H1 (cell line): Measurements from ENCODE around the gene FBXO44. TPM values are rescaled to one million over a fixed set of nuclear protein-coding genes. Genes with fewer than 3 reads are reported as not detected.
A peak's percentile ranks its signal among the peaks of the same experiment; 100 is the strongest.

Experiments used
- CTCF ChIA-PET: fragments of 300-600 bp; sonication (Branson Sonifier 250); formaldehyde crosslinking; loops from one replicate; lab custom pipeline; 2021; ENCODE audit not compliant: partially characterized antibody; lab: Charles Lee
- POLR2A ChIA-PET: fragments of 300-600 bp; sonication (Branson Sonifier 250); formaldehyde crosslinking; loops from one replicate; lab custom pipeline; 2021; ENCODE audit warnings: inconsistent platforms; ENCODE audit not compliant: partially characterized antibody; lab: Charles Lee
- DNase-seq, 2 experiments: peaks; one replicate each; pipeline versions ENCODE4 v3.0.0 to v3.0.0-alpha.2; 2010 to 2022; ENCODE audit warnings: low spot score in 2 of 2, low read depth in 1 of 2, mixed read lengths in 1 of 2
- FAIRE-seq: peaks from 2 replicates; lab custom pipeline; 2011; peaks lifted over from hg19 to GRCh38; lab: Jason Lieb, UNC
- H2AFZ ChIP-seq: 2 replicates; pipeline ENCODE4 v1.8.1; 2012; ENCODE audit warnings: low read length, inconsistent platforms
- H2AK5ac ChIP-seq: 2 replicates; pipeline ENCODE4 v1.6.1; 2013; ENCODE audit warnings: low read depth, low read length
- H2BK120ac ChIP-seq: replicated peaks from 2 replicates; pipeline ENCODE3; 2013; ENCODE audit warnings: low read depth, low read length, inconsistent platforms
- H2BK12ac ChIP-seq: 2 replicates; pipeline ENCODE4 v1.6.1; 2013; ENCODE audit warnings: low read depth, low read length
- H2BK15ac ChIP-seq: 2 replicates; pipeline ENCODE4 v1.6.1; 2013; ENCODE audit warnings: low read length
- H2BK20ac ChIP-seq: 2 replicates; pipeline ENCODE4 v1.6.1; 2013; ENCODE audit warnings: low read length
- H2BK5ac ChIP-seq: 2 replicates; pipeline ENCODE4 v1.6.1; 2013; ENCODE audit warnings: low read depth, low read length
- H3K14ac ChIP-seq: 2 replicates; pipeline ENCODE4 v1.6.1; 2013; ENCODE audit warnings: inconsistent platforms; ENCODE audit not compliant: insufficient read length
- H3K18ac ChIP-seq: 2 replicates; pipeline ENCODE4 v1.6.1; 2013; ENCODE audit warnings: low read length; ENCODE audit errors: extremely low read depth
- H3K23ac ChIP-seq: 2 replicates; pipeline ENCODE4 v1.6.1; 2013; ENCODE audit warnings: inconsistent platforms; ENCODE audit not compliant: insufficient read length
- H3K23me2 ChIP-seq: 2 replicates; pipeline ENCODE4 v1.6.1; 2013; ENCODE audit warnings: low read depth, low read length
- H3K27ac ChIP-seq: 2 replicates; pipeline ENCODE4 v1.6.1; 2011; ENCODE audit warnings: low read depth, low read length, inconsistent platforms
- H3K27me3 ChIP-seq, 4 experiments: replicated peaks in 1 of 4; 1 replicate in 1 of 4; 2 replicates in 3 of 4; pipeline versions ENCODE4 v1.6.1 to v1.8.1; 2011 to 2013; ENCODE audit warnings: low read length in 3 of 4, mild to moderate bottlenecking in 3 of 4, inconsistent platforms in 2 of 4, mixed read lengths in 2 of 4, moderate library complexity in 1 of 4; ENCODE audit not compliant: control insufficient read depth in 3 of 4, insufficient read depth in 3 of 4; ENCODE audit errors: extremely low read depth in 1 of 4
- H3K36me3 ChIP-seq, 4 experiments: 2 replicates each; pipeline versions ENCODE4 v1.6.1 to v1.8.1; 2011 to 2013; ENCODE audit warnings: mild to moderate bottlenecking in 4 of 4, low read length in 3 of 4, moderate library complexity in 2 of 4, control low read depth in 1 of 4, inconsistent platforms in 1 of 4; ENCODE audit not compliant: insufficient read depth in 4 of 4, control insufficient read depth in 2 of 4
- H3K4ac ChIP-seq: replicated peaks from 2 replicates; pipeline ENCODE3; 2013; ENCODE audit warnings: low read length, low read depth, mixed read lengths, inconsistent platforms; ENCODE audit not compliant: insufficient read length
- H3K4me1 ChIP-seq, 4 experiments: replicated peaks in 1 of 4; 1 replicate in 1 of 4; 2 replicates in 3 of 4; pipeline versions ENCODE4 v1.6.1 to v1.8.1; 2011 to 2013; ENCODE audit warnings: low read length in 3 of 4, inconsistent platforms in 2 of 4, mixed read lengths in 1 of 4; ENCODE audit not compliant: insufficient read depth in 4 of 4, control insufficient read depth in 3 of 4
- H3K4me2 ChIP-seq, 2 experiments: 2 replicates each; pipeline versions ENCODE4 v1.6.1 to v1.8.1; 2011 to 2013; ENCODE audit warnings: low read depth in 2 of 2, low read length in 2 of 2, control low read depth in 1 of 2, inconsistent platforms in 1 of 2, mild to moderate bottlenecking in 1 of 2; ENCODE audit not compliant: insufficient read depth in 1 of 2
- H3K4me3 ChIP-seq, 4 experiments: fragments of 200-600, 300-600 bp in 1 of 4; sonication (generic), shearing (Covaris generic), sonication (Bioruptor Twin) in 1 of 4; 2 replicates each; pipeline versions ENCODE4 v1.5.1 to v1.8.1; 2011 to 2016; ENCODE audit warnings: low read length in 4 of 4, low read depth in 3 of 4, control low read depth in 2 of 4, inconsistent platforms in 2 of 4, mild to moderate bottlenecking in 2 of 4, mixed read lengths in 1 of 4, moderate library complexity in 1 of 4; ENCODE audit not compliant: insufficient read depth in 2 of 4; ENCODE audit errors: extremely low read depth in 1 of 4
- H3K56ac ChIP-seq: replicated peaks from 2 replicates; pipeline ENCODE3; 2013; ENCODE audit warnings: low read depth, mild to moderate bottlenecking, mixed read lengths, low read length, inconsistent platforms; ENCODE audit not compliant: insufficient read length
- H3K79me1 ChIP-seq: 2 replicates; pipeline ENCODE4 v1.6.1; 2013; ENCODE audit warnings: low read depth, low read length, control low read depth
- H3K79me2 ChIP-seq, 2 experiments: 2 replicates each; pipeline versions ENCODE4 v1.6.1 to v1.8.1; 2012 to 2013; ENCODE audit warnings: low read length in 2 of 2, mild to moderate bottlenecking in 2 of 2, inconsistent platforms in 1 of 2; ENCODE audit not compliant: insufficient read depth in 2 of 2, control insufficient read depth in 1 of 2
- H3K9ac ChIP-seq, 4 experiments: replicated peaks in 1 of 4; 1 replicate in 1 of 4; 2 replicates in 3 of 4; pipeline versions ENCODE4 v1.6.1 to v1.8.1; 2011 to 2013; ENCODE audit warnings: low read depth in 3 of 4, low read length in 3 of 4, control low read depth in 2 of 4, mild to moderate bottlenecking in 2 of 4, moderate library complexity in 2 of 4, inconsistent platforms in 1 of 4; ENCODE audit errors: extremely low read depth in 1 of 4
- H3K9me3 ChIP-seq, 2 experiments: 2 replicates each; pipeline versions ENCODE4 v1.6.1 to v1.8.1; 2012 to 2013; ENCODE audit warnings: mild to moderate bottlenecking in 2 of 2, moderate library complexity in 2 of 2, control low read depth in 1 of 2, inconsistent platforms in 1 of 2, low read depth in 1 of 2, low read length in 1 of 2, mixed read lengths in 1 of 2; ENCODE audit not compliant: insufficient read depth in 2 of 2
- H4K20me1 ChIP-seq, 2 experiments: replicated peaks in 1 of 2; 2 replicates each; pipeline versions ENCODE3 to v1.8.1; 2011 to 2013; ENCODE audit warnings: inconsistent platforms in 2 of 2, low read length in 2 of 2, mild to moderate bottlenecking in 1 of 2; ENCODE audit not compliant: insufficient read depth in 2 of 2, control insufficient read depth in 1 of 2
- H4K5ac ChIP-seq: 2 replicates; pipeline ENCODE4 v1.6.1; 2013; ENCODE audit warnings: low read length, low read depth, mixed read lengths, inconsistent platforms; ENCODE audit not compliant: insufficient read length
- H4K8ac ChIP-seq: 2 replicates; pipeline ENCODE4 v1.8.0; 2013; ENCODE audit warnings: mild to moderate bottlenecking, moderate library complexity, low read length, inconsistent platforms; ENCODE audit not compliant: insufficient read depth; ENCODE audit errors: extremely low read depth
- H4K91ac ChIP-seq: replicated peaks from 2 replicates; pipeline ENCODE3; 2013; ENCODE audit warnings: low read length, mixed read lengths, inconsistent platforms; ENCODE audit not compliant: insufficient read length
- CBX8 ChIP-seq: fragments of 300-800, 300-1000 bp; sonication (generic); IDR thresholded peaks from 2 replicates; pipeline ENCODE4 v1.7.1; 2016; ENCODE audit warnings: low read depth, low read length, borderline replicate concordance
- EGR1 ChIP-seq: IDR thresholded peaks from 2 replicates; pipeline ENCODE4 v1.6.1; 2011; ENCODE audit warnings: low read depth, low read length, borderline replicate concordance
- FOSL1 ChIP-seq: IDR thresholded peaks from 2 replicates; pipeline ENCODE4 v1.6.1; 2011; ENCODE audit warnings: mild to moderate bottlenecking, low read depth, low read length, moderate library complexity; ENCODE audit not compliant: insufficient read depth
- HDAC6 ChIP-seq: IDR thresholded peaks from one replicate; pipeline ENCODE4 v1.7.1; 2012; ENCODE audit warnings: low read depth, mild to moderate bottlenecking, inconsistent platforms, low read length, moderate library complexity
- KDM4A ChIP-seq: IDR thresholded peaks from one replicate; pipeline ENCODE4 v1.7.1; 2012; ENCODE audit warnings: low read depth, mild to moderate bottlenecking, moderate library complexity, low read length, inconsistent platforms; ENCODE audit not compliant: severe bottlenecking
- RXRA ChIP-seq: IDR thresholded peaks from 2 replicates; pipeline ENCODE4 v1.6.1; 2011; ENCODE audit warnings: low read depth, mild to moderate bottlenecking, low read length, moderate library complexity; ENCODE audit not compliant: insufficient read depth
- SIN3A ChIP-seq, 2 experiments: IDR thresholded peaks in 1 of 2; conservative IDR thresholded peaks in 1 of 2; 2 replicates each; pipeline ENCODE4 v1.6.1; 2011 to 2012; ENCODE audit warnings: low read length in 2 of 2, improper control_type of control experiment in 1 of 2, low read depth in 1 of 2, mild to moderate bottlenecking in 1 of 2
- SP1 ChIP-seq: IDR thresholded peaks from 2 replicates; pipeline ENCODE4 v1.6.1; 2011; ENCODE audit warnings: low read depth, low read length
- SUZ12 ChIP-seq: fragments of 200-600 bp; sonication (generic); IDR thresholded peaks from 2 replicates; pipeline ENCODE4 v1.6.1; 2012; ENCODE audit warnings: mild to moderate bottlenecking, inconsistent platforms, low read length, moderate library complexity, mixed read lengths
- ZNF274 ChIP-seq: IDR thresholded peaks from 2 replicates; pipeline ENCODE4 v1.7.0; 2012; ENCODE audit warnings: low read length, borderline replicate concordance; ENCODE audit errors: extremely low read depth
- WGBS, 2 experiments: shearing (Covaris generic) in 1 of 2; methylation state at CpG; one replicate each; pipeline versions ENCODE4 v1.1.6 to v1.1.7; 2013 to 2015; ENCODE audit warnings: low lambda C conversion rate in 2 of 2, mixed read lengths in 2 of 2, inconsistent platforms in 1 of 2, low coverage in 1 of 2, missing lambda C conversion rate in 1 of 2; ENCODE audit not compliant: insufficient replicate concordance in 2 of 2, insufficient coverage in 1 of 2, insufficient read length in 1 of 2; ENCODE audit errors: extremely low coverage in 1 of 2, missing lambda C conversion rate in 1 of 2; 5-methylcytosine and 5-hydroxymethylcytosine counted together
- polyA plus RNA-seq, 7 experiments: library from polyadenylated mRNA; depleted of rRNA in 3 of 7; stranded (reverse) in 5 of 7; unstranded in 2 of 7; fragments of >200 nt in 5 of 7; fragments of 200-250 nt in 2 of 7; gene quantifications; 1 replicate in 5 of 7; 2 replicates in 1 of 7; 4 replicates in 1 of 7; pipeline versions ENCODE4 v1.2.1 to v1.2.3, GENCODE V29; 2011 to 2013; ENCODE audit warnings: missing spikeins in 2 of 7, mixed read lengths in 2 of 7
- total RNA-seq: library from RNA; stranded (reverse); fragmentation: NEBNext Ultra II Directional; extraction: Animal tissue kit (Norgen Biotek cat#: 25700); gene quantifications from 2 replicates; pipeline ENCODE4 v1.2.1, GENCODE V29; 2021
- TF ChIP-seq, protein P1 (sequence below): IDR thresholded peaks from 2 replicates; pipeline ENCODE4 v1.6.1; 2011; ENCODE audit warnings: low read depth, mild to moderate bottlenecking, low read length; ENCODE audit not compliant: insufficient read depth

Gene FBXO44
- total and polyA plus RNA-seq, 2 of the 8 experiments (the other 6 are each of a cell fraction or from before 2014, with no cell fraction given): 27.0 to 27.2 TPM

DNA sequence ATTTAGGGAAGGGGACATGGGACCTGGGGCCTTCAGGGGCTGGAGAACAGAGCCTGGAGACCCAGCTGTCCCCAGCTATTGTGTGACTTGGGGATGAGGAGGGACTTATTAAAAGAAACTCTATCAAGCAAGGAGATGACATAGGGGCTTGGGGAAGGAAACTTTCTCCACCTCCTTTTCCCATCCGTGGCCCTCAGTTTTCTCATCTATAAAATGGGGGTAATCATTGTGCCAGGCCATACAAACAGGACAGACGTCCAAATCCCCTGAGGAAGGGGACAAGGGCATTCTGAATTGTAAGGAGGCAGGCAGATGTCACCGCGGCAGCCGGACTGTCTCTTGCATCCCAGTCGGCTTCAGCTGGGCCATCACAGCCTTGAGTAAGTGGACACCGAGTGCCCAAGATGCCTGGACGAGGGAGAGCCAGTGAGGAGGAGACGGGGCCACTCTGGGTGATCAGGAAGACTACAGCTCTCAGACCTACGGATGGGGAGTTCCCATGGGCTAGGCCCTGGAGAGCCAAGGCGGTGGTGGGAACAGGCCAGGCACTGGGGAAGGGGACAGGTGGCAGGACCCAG, 2.4 kb upstream of the FBXO44 start:
- FAIRE-seq (no peak), DNase-seq (peak in 1 of 2 experiments; percentile 42)
- H3K4me2 ChIP-seq: peak overlapping the region; percentile 76 to 95
- ChIA-PET CTCF (interaction anchor here (0.6 to 4.4 kb wide), 18 partner anchors 8 to 510 kb away, joined by 3 to 25 read pairs (median 4); partner anchors contain the start of genes C1orf167, DISP3 and FBXO6), POLR2A (interaction anchor here (0.6 to 6.2 kb wide), 9 partner anchors 8 to 100 kb away, joined by 3 to 61 read pairs (median 6); partner anchors contain the start of genes FBXO6 and MAD2L2)
- H4K91ac ChIP-seq: no peak overlapping the region
- H3K27ac ChIP-seq: no peak overlapping the region
- no peak overlapping the region for H4K5ac ChIP-seq
- peak overlapping the region; percentile 18; the same call in 1 of the 2 replicates for H2BK12ac ChIP-seq
- H4K8ac ChIP-seq: no peak overlapping the region
- H3K18ac ChIP-seq: no peak overlapping the region
- no peak overlapping the region for H3K23ac ChIP-seq
- H2AFZ ChIP-seq: no peak overlapping the region
- no peak overlapping the region for H2BK120ac ChIP-seq
- H3K56ac ChIP-seq: no peak overlapping the region
- peaks cover 6 to 41% (median 36%) of the 10 kb centered on the region in 4 experiments for H3K4me1 ChIP-seq
- peaks cover 0 to 6% (median 2%) of the 10 kb centered on the region in 4 experiments; a peak in 3 of 8 replicates for H3K36me3 ChIP-seq
- peaks cover 0 to 4% (median 2%) of the 10 kb centered on the region in 4 experiments; a peak in 2 of 7 replicates for H3K27me3 ChIP-seq
- WGBS, 2 experiments: 93% methylated on average over 8 of the region's 11 CpGs; no CpG with 5 or more reads in 1 of the 2 experiments
- 0 out of 2 replicates have a peak overlapping the region, but pooled peaks have one; percentile 3 for H2BK15ac ChIP-seq
- H3K23me2 ChIP-seq: peaks cover 10% of the 10 kb centered on the region; the same call in 1 of the 2 replicates
- H2BK20ac ChIP-seq: no peak overlapping the region; the same call in 1 of the 2 replicates
- no peak overlapping the region for H3K14ac ChIP-seq
- H2AK5ac ChIP-seq: 0 out of 2 replicates have a peak overlapping the region, but pooled peaks have one; percentile 7
- no peak overlapping the region for H3K9ac ChIP-seq
- H3K79me2 ChIP-seq: peaks cover 0 to 7% of the 10 kb centered on the region in 2 experiments; a peak in 1 of 4 replicates
- H2BK5ac ChIP-seq: no peak overlapping the region
- no peak overlapping the region for H3K4ac ChIP-seq
- peaks cover 3 to 15% of the 10 kb centered on the region in 2 experiments for H4K20me1 ChIP-seq
- peaks cover 3% of the 10 kb centered on the region for H3K79me1 ChIP-seq
- no peaks in the 10 kb centered on the region for H3K9me3 ChIP-seq
- peak overlapping the region in 1 of 4 experiments; percentile 76; a peak in 2 of 8 replicates for H3K4me3 ChIP-seq
- no peak for TF ChIP-seq CBX8
- no peak for TF ChIP-seq KDM4A
- TF ChIP-seq, protein P1, sequence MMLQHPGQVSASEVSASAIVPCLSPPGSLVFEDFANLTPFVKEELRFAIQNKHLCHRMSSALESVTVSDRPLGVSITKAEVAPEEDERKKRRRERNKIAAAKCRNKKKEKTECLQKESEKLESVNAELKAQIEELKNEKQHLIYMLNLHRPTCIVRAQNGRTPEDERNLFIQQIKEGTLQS: no peak
- no peak for TF ChIP-seq RXRA
- TF ChIP-seq FOSL1: no peak
- no peak for TF ChIP-seq EGR1
- no peak for TF ChIP-seq SP1
- no peak for TF ChIP-seq HDAC6
- TF ChIP-seq SIN3A (conservative IDR thresholded peaks at IDR 0.05 in 1 of 2, IDR thresholded peaks at IDR 0.05 in 1 of 2; ENCODE audit: low read depth in 1 of 2, low read length in 2 of 2): no peak
- TF ChIP-seq SUZ12: no peak
- no peak for TF ChIP-seq ZNF274
